ENCODE data around the gene PLA2G2F.

PLA2G2F gene

DNA sequence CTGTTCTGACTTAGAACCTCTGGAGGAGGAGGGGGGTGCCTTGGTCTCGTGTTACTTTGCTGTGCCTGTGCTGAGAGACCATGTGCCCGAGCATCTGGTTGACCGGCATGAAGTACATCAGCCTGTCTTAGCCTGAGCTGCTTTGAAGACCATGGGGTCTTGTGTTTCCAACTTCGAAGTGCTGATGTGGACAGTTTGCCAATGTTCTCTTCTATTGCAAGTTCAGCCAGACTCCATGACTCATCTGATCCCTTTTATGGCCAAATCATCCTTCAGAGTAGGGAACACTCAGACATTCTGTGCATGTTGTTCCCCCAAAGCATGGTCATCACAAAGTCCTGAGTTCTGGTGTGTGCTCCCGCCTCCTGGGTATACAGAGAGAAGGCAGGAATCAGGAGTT is 53.2 kb downstream of the PLA2G2F start:
- DNase-seq = no peak

DNA sequence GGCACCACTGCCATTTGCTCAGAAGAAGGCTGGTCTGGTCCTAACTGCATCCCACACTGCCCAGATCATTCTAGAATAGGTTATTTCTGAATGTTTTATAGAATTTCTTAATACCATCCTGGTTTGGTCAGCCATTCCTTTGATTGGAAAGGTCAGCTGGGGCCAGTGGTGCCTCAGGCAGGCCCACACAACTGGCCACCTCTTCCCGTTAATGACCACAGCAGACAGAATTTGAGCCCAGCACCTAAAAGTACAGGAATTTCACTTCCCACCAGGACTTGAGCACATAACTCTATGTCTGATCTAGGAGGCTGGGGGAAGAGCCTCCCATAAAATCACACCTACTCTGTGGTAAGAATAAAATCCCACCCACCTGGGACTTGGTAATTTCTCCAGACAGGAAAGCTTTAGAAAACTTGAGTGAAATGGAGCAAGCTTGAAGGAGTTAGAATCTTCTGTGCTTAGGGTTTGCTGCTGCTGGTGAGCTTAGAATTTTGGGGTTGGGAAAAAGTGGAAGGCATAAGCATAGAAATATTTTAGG is 53.8 kb downstream of the PLA2G2F start:
- no peak for DNase-seq

DNA sequence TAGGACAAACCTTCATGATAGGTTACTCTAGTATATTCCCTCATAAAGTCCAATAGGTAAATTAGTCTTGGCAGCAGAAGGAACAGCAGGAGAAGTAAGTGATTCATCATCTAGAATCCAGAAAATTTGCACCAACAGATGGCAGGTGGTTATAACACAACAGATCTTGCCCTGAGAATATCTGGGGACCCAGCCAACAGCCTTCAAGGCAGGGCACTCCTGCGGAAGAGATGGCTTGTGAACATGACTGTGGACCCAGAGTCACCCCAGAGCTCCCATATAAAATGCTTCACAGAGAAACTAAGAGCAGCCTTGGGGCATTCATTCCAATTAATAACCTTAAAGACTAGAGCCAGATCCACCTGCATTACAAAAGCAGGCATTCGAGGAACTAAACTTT is 55.1 kb downstream of the PLA2G2F start:
- no peak for DNase-seq

DNA sequence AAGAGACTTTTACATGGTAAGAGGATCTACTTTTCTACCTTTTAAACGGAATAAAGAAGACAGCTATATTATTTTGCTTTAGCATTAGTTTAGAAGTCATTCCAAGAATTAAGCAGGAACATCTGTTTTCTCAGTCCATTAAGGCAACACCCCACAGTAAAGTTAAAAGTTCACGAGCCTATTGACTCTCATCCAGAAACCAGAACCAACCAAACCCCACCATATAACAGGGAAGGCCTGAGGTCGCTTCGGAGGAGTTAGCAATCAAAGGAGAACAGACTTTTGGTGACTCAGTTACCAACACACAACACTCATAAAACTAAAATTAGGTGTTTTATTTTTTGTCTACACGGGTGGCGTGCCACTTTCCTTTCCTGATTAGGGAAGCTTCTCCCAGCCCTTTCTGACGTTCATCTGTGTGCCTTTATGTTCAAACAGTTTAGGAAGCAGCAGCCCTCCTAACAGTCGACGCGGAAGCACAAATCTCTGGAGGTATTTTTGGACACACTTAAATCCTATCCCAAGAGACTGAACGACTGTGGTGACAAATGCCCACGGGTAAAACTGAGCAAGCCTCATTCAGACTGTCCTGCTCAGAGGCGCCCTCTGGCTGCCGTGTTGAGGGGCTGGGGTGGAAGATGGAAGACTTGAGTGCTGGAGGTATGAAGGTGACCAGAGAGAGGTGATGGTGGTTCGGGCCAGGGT is 55.8 kb downstream of the PLA2G2F start:
- DNase-seq = peak; percentile 19

DNA sequence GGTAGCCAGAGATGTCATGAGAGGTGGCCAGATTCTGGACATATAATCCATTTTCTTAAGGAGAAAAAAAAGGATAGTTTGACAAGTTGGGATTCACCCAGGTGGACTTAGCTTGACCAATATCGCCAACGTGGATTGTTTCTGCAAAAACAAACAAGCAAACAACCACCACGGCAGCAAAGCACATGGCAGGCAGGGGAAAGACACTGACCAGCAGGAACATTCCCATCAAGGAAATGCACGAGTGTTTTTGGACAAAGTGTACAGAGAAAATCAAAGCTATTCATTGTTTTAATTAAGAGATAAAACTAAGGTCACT is 56.3 kb downstream of the PLA2G2F start:
- DNase-seq = no peak

DNA sequence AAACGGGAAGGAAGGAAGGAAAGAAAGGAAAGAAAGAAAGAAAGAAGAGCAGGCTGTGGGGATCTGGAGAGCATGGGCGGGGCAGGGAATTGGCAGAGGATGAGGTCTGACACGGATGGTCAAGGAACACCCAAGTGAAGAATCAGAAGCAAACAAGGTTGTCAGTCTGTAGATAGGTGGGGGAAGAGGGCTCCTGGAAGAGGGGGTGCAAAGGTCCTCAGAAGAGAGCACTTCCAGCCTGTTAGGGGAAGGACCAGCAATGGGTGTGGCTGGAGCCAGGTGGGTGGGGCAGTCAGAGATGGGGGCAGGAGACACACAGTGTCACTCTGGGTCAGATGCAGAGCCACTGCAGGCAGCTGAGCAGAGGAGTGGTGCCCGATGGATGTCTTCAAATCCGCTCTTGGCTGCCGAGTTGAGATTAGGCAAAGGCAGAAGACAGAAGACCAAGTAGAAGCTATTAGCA is 58.2 kb downstream of the PLA2G2F start:
- DNase-seq = no peak

DNA sequence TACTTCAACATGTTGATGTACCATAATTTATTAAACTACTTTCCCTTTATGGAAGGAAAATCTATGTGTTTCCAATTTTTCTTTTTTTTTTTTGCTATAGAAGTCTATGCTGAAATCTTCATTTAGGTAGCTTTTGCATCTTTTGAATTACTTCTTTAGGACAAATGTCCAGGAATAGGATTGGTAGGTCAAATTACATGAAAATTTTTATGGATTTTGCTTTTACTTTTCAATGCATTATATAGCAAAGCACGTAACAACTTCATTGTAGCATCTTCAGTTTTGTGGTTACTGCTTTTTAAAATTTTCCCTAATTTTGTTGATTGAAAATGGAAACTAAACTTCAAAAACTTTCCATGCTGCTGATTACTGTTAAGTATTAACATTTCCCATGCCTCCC is 59.2 kb downstream of the PLA2G2F start:
- no peak for DNase-seq

DNA sequence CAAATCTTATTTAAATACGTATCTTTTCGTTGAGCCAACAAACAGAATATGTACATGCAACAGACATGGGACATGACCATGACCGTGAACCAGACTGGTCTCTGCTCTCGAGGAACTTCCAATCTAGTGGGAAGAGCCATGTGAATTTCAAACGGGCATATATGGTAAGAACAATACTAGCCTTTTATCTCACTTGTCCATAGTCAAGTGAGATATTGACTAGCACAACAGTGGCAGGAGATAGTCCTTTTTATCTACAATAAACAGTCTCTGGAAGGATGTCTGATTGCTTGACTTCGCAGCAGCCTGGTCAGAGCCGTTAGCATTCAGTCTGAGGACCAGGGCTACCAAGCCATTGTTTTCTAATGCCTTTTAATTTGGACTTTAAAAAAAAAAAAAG is 59.8 kb downstream of the PLA2G2F start:
- no peak for DNase-seq

DNA sequence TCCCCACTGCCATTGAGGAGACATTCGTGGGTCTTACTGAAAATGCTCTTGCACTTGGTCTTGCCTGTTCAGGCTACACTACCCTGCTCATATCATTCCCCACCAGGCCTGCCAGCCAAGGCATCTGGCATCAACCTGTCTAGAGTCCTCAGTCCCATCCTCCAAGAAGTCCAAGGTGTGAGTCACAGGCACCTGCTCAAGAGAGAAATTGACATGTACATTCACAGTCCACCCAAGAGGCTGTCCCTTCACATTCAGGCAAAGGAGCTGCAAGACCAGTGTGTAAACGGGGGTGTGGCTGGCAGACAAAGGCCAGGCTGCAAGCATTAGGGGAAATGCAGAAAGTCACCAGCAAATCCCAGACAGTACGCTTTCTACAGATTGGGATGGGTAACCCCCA is 60.3 kb downstream of the PLA2G2F start:
- no peak for DNase-seq

DNA sequence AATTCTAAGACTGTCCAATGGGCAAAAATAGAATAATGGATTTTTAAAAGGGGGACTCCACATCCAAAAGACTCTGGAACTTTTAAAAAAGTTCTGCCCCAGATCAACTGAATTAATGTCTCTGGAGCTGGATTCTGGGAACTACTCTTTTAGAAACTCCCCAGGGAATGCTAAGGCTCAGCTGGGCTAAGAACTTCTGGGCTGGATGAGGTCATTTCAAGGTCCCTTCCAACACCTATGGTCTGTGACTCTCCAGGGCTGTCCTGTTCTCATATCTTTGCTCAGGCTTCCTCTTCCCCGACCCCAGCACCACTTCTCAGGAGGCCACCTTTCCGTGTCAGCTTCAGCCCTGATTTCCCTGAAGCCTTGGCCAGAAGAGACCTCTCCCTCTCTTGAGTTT is 60.7 kb downstream of the PLA2G2F start:
- no peak for DNase-seq
